ENCODE measurements around the gene D2HGDH.

D2HGDH gene

DNA sequence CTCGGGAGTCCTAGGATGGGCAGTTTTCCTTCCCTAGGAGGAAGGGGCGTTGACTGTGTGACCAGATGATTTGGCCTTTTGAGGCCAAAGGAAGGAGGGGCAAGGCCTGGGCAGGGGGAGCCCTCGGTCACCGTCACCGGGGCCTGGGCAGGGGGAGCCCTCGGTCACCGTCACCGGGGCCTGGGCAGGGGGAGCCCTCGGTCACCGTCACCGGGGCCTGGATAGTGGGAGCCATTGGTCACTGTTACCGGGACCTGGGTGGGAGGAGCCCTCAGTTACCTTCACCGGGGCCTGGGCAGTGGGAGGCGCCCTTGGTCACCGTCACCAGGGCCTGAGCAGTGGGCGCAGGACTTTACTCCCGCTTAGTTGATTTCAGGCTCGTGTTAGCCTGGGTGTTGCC, 17.3 kb downstream of the D2HGDH start:
- no peak overlapping the region for H3K4ac ChIP-seq (ENCODE audit: low read depth in 1 of 2, low read length in 2 of 2)
- H3K36me3 ChIP-seq (ENCODE audit: control insufficient read depth in 1 of 2, insufficient read depth in 2 of 2, low read depth in 1 of 2, low read length in 2 of 2), result peaks cover 67 to 77% of the 10 kb centered on the region in 2 experiments
- H2BK15ac ChIP-seq (ENCODE audit: low read depth, poor library complexity, severe bottlenecking), result no peak overlapping the region
- H4K91ac ChIP-seq (ENCODE audit: low read length), result no peak overlapping the region
- no peak overlapping the region for H3K14ac ChIP-seq (ENCODE audit: low read length in 2 of 2)
- no peak overlapping the region for H2BK12ac ChIP-seq (ENCODE audit: low read length in 2 of 2)
- H3K18ac ChIP-seq (ENCODE audit: low read depth in 1 of 2, low read length in 2 of 2), result no peak overlapping the region
- H3K4me3 ChIP-seq (ENCODE audit: insufficient read depth in 1 of 2, low read depth in 1 of 2, low read length in 2 of 2), result no peak overlapping the region
- H3K79me1 ChIP-seq (replicated peaks; ENCODE audit: low read length, poor library complexity, severe bottlenecking), result peaks cover 25% of the 10 kb centered on the region
- 96% methylated on average over 17 of the region's 18 CpGs for WGBS
- H3K4me2 ChIP-seq (ENCODE audit: low read length, poor library complexity, severe bottlenecking), result no peak overlapping the region
- no peak overlapping the region for H3K9ac ChIP-seq (ENCODE audit: low read length)
- H3K27me3 ChIP-seq (ENCODE audit: control insufficient read depth in 1 of 2, insufficient read depth in 1 of 2, low read length in 2 of 2), result no peaks in the 10 kb centered on the region
- H2AFZ ChIP-seq (ENCODE audit: low read depth, low read length), result no peak overlapping the region
- no peak overlapping the region for H2AK5ac ChIP-seq (ENCODE audit: low read length, severe bottlenecking)
- H3K9me3 ChIP-seq (ENCODE audit: control insufficient read depth, low read length), result no peaks in the 10 kb centered on the region
- no peak overlapping the region for H4K8ac ChIP-seq (ENCODE audit: low read length)
- H3K23ac ChIP-seq (ENCODE audit: low read length in 2 of 2), result no peak overlapping the region
- no peak overlapping the region for H2BK5ac ChIP-seq (ENCODE audit: low read depth, low read length, poor library complexity, severe bottlenecking)
- H3K4me1 ChIP-seq (ENCODE audit: control insufficient read depth, insufficient read depth, low read depth, low read length), result peaks cover 24% of the 10 kb centered on the region
- DNase-seq, result no peak
- no peak overlapping the region for H2BK120ac ChIP-seq (ENCODE audit: low read depth, low read length)
- H3K27ac ChIP-seq (ENCODE audit: low read length, poor library complexity, severe bottlenecking), result no peak overlapping the region

GRCh38 chr2:241752253-241752652, 17.8 kb downstream of the D2HGDH start:
- Histone ChIP-seq H2AK5ac (ENCODE audit: low read length, severe bottlenecking) (peak overlapping the region; percentile 62), H2BK15ac (ENCODE audit: low read depth, poor library complexity, severe bottlenecking) (no peak overlapping the region), H3K4ac (ENCODE audit: low read depth in 1 of 2, low read length in 2 of 2) (no peak overlapping the region), H4K8ac (ENCODE audit: low read length) (peak overlapping the region; percentile 8), H3K27me3 (ENCODE audit: control insufficient read depth in 1 of 2, insufficient read depth in 1 of 2, low read length in 2 of 2) (no peaks in the 10 kb centered on the region), H3K27ac (ENCODE audit: low read length, poor library complexity, severe bottlenecking) (no peak overlapping the region), H2BK5ac (ENCODE audit: low read depth, low read length, poor library complexity, severe bottlenecking) (no peak overlapping the region), H3K14ac (ENCODE audit: low read length in 2 of 2) (no peak overlapping the region), H3K4me3 (ENCODE audit: insufficient read depth in 1 of 2, low read depth in 1 of 2, low read length in 2 of 2) (no peak overlapping the region), H2BK12ac (ENCODE audit: low read length in 2 of 2) (no peak overlapping the region), H3K4me1 (ENCODE audit: control insufficient read depth, insufficient read depth, low read depth, low read length) (peaks cover 24% of the 10 kb centered on the region), H3K18ac (ENCODE audit: low read depth in 1 of 2, low read length in 2 of 2) (no peak overlapping the region), H3K23ac (ENCODE audit: low read length in 2 of 2) (no peak overlapping the region), H3K4me2 (ENCODE audit: low read length, poor library complexity, severe bottlenecking) (no peak overlapping the region), H2BK120ac (ENCODE audit: low read depth, low read length) (no peak overlapping the region), H4K91ac (ENCODE audit: low read length) (no peak overlapping the region), H3K9me3 (ENCODE audit: control insufficient read depth, low read length) (no peaks in the 10 kb centered on the region), H2AFZ (ENCODE audit: low read depth, low read length) (no peak overlapping the region), H3K79me1 (replicated peaks; ENCODE audit: low read length, poor library complexity, severe bottlenecking) (peaks cover 23% of the 10 kb centered on the region), H3K9ac (ENCODE audit: low read length) (no peak overlapping the region), H3K36me3 (ENCODE audit: control insufficient read depth in 1 of 2, insufficient read depth in 2 of 2, low read depth in 1 of 2, low read length in 2 of 2) (peaks cover 67 to 78% of the 10 kb centered on the region in 2 experiments)
- WGBS, result 97% methylated on average over 14 of the region's 14 CpGs
- no peak for DNase-seq

DNA sequence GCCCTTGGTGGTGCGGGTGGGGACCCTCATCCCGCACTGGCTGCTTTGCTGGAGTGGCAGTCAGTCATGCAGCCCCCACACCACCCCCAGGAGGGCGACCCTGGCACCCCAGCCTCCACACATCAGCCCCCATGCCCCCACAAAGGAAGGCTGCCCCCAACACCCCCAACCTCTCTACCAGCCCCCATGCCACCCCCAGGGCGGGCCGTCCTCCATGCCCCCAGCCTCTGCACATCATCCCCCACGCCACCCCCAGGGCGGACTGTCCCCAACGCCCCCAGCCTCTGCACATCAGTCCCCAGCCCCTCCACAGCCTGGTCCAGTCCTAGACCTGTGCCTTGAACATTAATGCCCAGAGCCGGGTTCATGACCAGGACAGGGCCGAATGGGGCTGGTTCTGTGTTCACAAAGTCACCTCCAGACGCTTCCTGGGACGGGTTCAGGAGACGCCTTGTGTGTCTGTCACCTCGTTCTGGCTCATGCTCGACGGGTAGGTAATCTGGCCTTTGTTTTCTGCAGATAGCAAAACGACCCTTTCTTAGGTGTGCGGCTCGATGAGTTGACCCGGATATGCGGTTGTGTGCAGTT, 18.4 kb downstream of the D2HGDH start:
- Histone ChIP-seq H3K4ac (ENCODE audit: low read depth in 1 of 2, low read length in 2 of 2) (no peak overlapping the region), H3K23ac (ENCODE audit: low read length in 2 of 2) (no peak overlapping the region), H3K27me3 (ENCODE audit: control insufficient read depth in 1 of 2, insufficient read depth in 1 of 2, low read length in 2 of 2) (no peaks in the 10 kb centered on the region), H3K9ac (ENCODE audit: low read length) (no peak overlapping the region), H2AK5ac (ENCODE audit: low read length, severe bottlenecking) (no peak overlapping the region), H3K18ac (ENCODE audit: low read depth in 1 of 2, low read length in 2 of 2) (no peak overlapping the region), H2AFZ (ENCODE audit: low read depth, low read length) (no peak overlapping the region), H3K79me1 (replicated peaks; ENCODE audit: low read length, poor library complexity, severe bottlenecking) (peaks cover 22% of the 10 kb centered on the region), H2BK5ac (ENCODE audit: low read depth, low read length, poor library complexity, severe bottlenecking) (no peak overlapping the region), H3K14ac (ENCODE audit: low read length in 2 of 2) (no peak overlapping the region), H3K36me3 (ENCODE audit: control insufficient read depth in 1 of 2, insufficient read depth in 2 of 2, low read depth in 1 of 2, low read length in 2 of 2) (peaks cover 67 to 78% of the 10 kb centered on the region in 2 experiments), H3K4me1 (ENCODE audit: control insufficient read depth, insufficient read depth, low read depth, low read length) (peaks cover 24% of the 10 kb centered on the region), H3K4me2 (ENCODE audit: low read length, poor library complexity, severe bottlenecking) (no peak overlapping the region), H3K9me3 (ENCODE audit: control insufficient read depth, low read length) (no peaks in the 10 kb centered on the region), H4K8ac (ENCODE audit: low read length) (no peak overlapping the region), H3K27ac (ENCODE audit: low read length, poor library complexity, severe bottlenecking) (no peak overlapping the region), H3K4me3 (ENCODE audit: insufficient read depth in 1 of 2, low read depth in 1 of 2, low read length in 2 of 2) (no peak overlapping the region), H2BK15ac (ENCODE audit: low read depth, poor library complexity, severe bottlenecking) (no peak overlapping the region), H2BK120ac (ENCODE audit: low read depth, low read length) (no peak overlapping the region), H2BK12ac (ENCODE audit: low read length in 2 of 2) (no peak overlapping the region), H4K91ac (ENCODE audit: low read length) (no peak overlapping the region)
- 93% methylated on average over 21 of the region's 21 CpGs for WGBS
- DNase-seq, result no peak

DNA sequence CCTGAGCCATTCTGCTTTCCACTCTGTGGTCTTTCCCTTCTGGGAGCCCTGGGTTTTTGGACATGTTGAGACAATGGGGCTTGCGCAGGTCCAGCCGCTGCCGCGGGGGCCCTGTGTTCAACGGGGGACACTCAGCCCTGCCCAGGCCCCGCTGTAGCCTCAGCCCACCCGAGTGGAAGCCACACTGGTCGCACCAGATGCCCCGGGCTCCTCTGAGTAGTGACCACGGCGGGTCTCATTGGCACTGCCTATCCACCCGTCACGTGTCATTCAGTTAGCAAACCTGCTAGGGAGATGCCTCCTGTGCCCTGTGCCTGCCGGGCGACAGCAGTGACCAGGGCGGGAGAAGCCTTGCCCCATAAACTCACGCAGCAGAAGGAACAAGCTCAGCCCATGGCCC, 19.1 kb downstream of the D2HGDH start:
- Histone ChIP-seq H3K4me1 (ENCODE audit: control insufficient read depth, insufficient read depth, low read depth, low read length) (peaks cover 24% of the 10 kb centered on the region), H2AFZ (ENCODE audit: low read depth, low read length) (no peak overlapping the region), H4K91ac (ENCODE audit: low read length) (no peak overlapping the region), H2BK120ac (ENCODE audit: low read depth, low read length) (no peak overlapping the region), H3K4ac (ENCODE audit: low read depth in 1 of 2, low read length in 2 of 2) (no peak overlapping the region), H2BK15ac (ENCODE audit: low read depth, poor library complexity, severe bottlenecking) (no peak overlapping the region), H3K27me3 (ENCODE audit: control insufficient read depth in 1 of 2, insufficient read depth in 1 of 2, low read length in 2 of 2) (no peaks in the 10 kb centered on the region), H3K4me2 (ENCODE audit: low read length, poor library complexity, severe bottlenecking) (no peak overlapping the region), H2BK5ac (ENCODE audit: low read depth, low read length, poor library complexity, severe bottlenecking) (no peak overlapping the region), H3K14ac (ENCODE audit: low read length in 2 of 2) (no peak overlapping the region), H4K8ac (ENCODE audit: low read length) (no peak overlapping the region), H3K9ac (ENCODE audit: low read length) (no peak overlapping the region), H3K9me3 (ENCODE audit: control insufficient read depth, low read length) (no peaks in the 10 kb centered on the region), H2BK12ac (ENCODE audit: low read length in 2 of 2) (no peak overlapping the region), H3K36me3 (ENCODE audit: control insufficient read depth in 1 of 2, insufficient read depth in 2 of 2, low read depth in 1 of 2, low read length in 2 of 2) (peaks cover 70 to 78% of the 10 kb centered on the region in 2 experiments), H3K27ac (ENCODE audit: low read length, poor library complexity, severe bottlenecking) (no peak overlapping the region), H3K23ac (ENCODE audit: low read length in 2 of 2) (no peak overlapping the region), H3K4me3 (ENCODE audit: insufficient read depth in 1 of 2, low read depth in 1 of 2, low read length in 2 of 2) (no peak overlapping the region), H3K79me1 (replicated peaks; ENCODE audit: low read length, poor library complexity, severe bottlenecking) (peaks cover 20% of the 10 kb centered on the region), H2AK5ac (ENCODE audit: low read length, severe bottlenecking) (peak overlapping the region; percentile 10), H3K18ac (ENCODE audit: low read depth in 1 of 2, low read length in 2 of 2) (no peak overlapping the region)
- no peak for DNase-seq
- WGBS, result 98% methylated on average over 17 of the region's 17 CpGs
